Activated CD4-positive, alpha-beta T cell treated with anti-CD3 and anti-CD28 coated beads, Interleukin-2, amount 50 U/mL, for 48 hours (primary cell): Measurements from ENCODE around the gene P2RX6.
"Not testable (repeated sequence)": the region's sequence is repeated elsewhere in the genome, so short reads cannot be mapped to it uniquely, and the experiment has no call there.

Experiments
- DNase-seq, 2 experiments: peaks; one replicate each; pipeline ENCODE4 v3.0.0-alpha.2; 2020

The P2RX6 gene

GRCh38 chr22:21033895-21034294 lies 18.9 kb downstream of the P2RX6 start:
- no peak for DNase-seq

- DNase-seq = no peak
These were observed 20.0 kb downstream of the P2RX6 start for GRCh38 chr22:21034989-21035388.

GRCh38 chr22:21038405-21038804 lies 23.4 kb downstream of the P2RX6 start:
- no peak for DNase-seq

GRCh38 chr22:21039158-21039557 lies 24.2 kb downstream of the P2RX6 start:
- DNase-seq = not testable (repeated sequence)

GRCh38 chr22:21041937-21042336 lies 27.0 kb downstream of the P2RX6 start:
- no peak for DNase-seq

GRCh38 chr22:21042978-21043859 lies 28.3 kb downstream of the P2RX6 start:
- DNase-seq = no peak

GRCh38 chr22:21043860-21044535 lies 29.0 kb downstream of the P2RX6 start:
- DNase-seq = no peak

GRCh38 chr22:21044931-21045584 lies 30.1 kb downstream of the P2RX6 start:
- no peak for DNase-seq

- peak; percentile 74 to 82 for DNase-seq
These were observed 30.8 kb downstream of the P2RX6 start, which contains the start of gene LRRC74B for GRCh38 chr22:21045585-21046294. Gene LRRC74B (plus strand): TSS chr22:21045946. CDS start chr22:21045987, 41 bp downstream.

GRCh38 chr22:21047035-21047661 lies 32.2 kb downstream of the P2RX6 start:
- DNase-seq = no peak

GRCh38 chr22:21047730-21048129 lies 32.8 kb downstream of the P2RX6 start:
- DNase-seq = no peak

- not testable (repeated sequence) for DNase-seq
These were observed 33.5 kb downstream of the P2RX6 start for GRCh38 chr22:21048448-21048847.

- not testable (repeated sequence) for DNase-seq
These were observed 34.0 kb downstream of the P2RX6 start for GRCh38 chr22:21048965-21049364.

GRCh38 chr22:21051145-21051830 lies 36.3 kb downstream of the P2RX6 start:
- DNase-seq = no peak

- no peak for DNase-seq
These were observed 37.0 kb downstream of the P2RX6 start for GRCh38 chr22:21051831-21052400.

- no peak for DNase-seq
These were observed 37.9 kb downstream of the P2RX6 start for GRCh38 chr22:21052715-21053459.

- no peak for DNase-seq
These were observed 39.2 kb downstream of the P2RX6 start for GRCh38 chr22:21054046-21054713.

- no peak for DNase-seq
These were observed 40.0 kb downstream of the P2RX6 start for GRCh38 chr22:21054714-21055563.

GRCh38 chr22:21055564-21055834 lies 40.5 kb downstream of the P2RX6 start:
- DNase-seq = no peak
